HG02981 (cell line): ENCODE results near the gene NUDT16L1.
"Not testable (repeated sequence)": the region's sequence is repeated elsewhere in the genome, so short reads cannot be mapped to it uniquely, and the experiment has no call there.

ENCODE experiments used
- ATAC-seq: cut with Tn5 transposase; IDR thresholded peaks from one replicate; pipeline ENCODE4 v1.9.1; 2021; ENCODE audit warnings: mild to moderate bottlenecking, moderate library complexity; ENCODE audit not compliant: unreplicated experiment

Gene NUDT16L1

GRCh38 chr16:4693296-4693955 lies at the start of gene NUDT16L1:
Gene NUDT16L1, plus strand, starts transcription at chr16:4693562. Its CDS starts 165 bp downstream, at chr16:4693727.
- ATAC-seq = peak; percentile 92

DNA sequence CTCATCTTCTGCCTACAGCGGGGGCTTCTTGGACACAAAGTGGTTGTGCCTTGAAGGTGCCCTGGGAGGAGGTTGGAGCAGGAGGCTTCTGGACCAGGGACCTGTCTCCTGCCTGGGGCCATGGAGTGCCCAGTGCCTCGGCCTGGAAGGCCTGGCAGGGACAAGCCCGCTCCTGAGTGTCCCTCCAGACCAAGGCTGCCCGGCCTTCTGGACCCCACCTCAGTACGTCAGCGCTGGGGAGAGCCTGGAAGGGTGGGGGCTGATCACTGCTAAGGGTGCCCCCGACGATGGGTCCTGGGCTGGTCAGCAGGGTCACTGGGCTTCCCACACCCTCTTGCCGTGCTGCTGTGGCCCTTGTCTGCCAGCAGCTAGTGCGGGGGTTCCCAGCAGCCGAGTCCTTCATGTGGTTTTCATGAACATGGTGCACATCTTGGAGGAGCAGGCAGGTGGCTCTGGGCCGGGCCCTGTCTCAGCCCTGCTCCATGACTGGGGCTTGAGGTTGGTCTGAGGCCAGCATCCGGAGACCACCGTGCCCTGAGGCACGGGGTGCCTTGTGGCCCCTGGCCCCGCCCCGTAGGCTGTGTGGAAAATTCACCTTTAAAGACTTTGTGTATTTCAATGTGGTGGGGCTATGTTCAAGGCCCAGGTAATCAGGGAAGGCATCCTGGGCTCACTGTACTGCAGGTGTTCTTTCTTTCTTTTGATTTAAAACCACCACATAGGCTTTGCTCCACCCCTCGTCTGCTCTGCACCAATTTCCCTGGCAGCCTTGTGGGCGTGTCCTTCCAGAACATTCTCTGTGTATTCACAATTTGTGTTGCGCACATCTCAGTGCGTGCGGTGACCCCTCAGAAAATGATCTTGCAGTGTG lies 46.4 kb upstream of the NUDT16L1 start:
- ATAC-seq = no peak

- no peak for ATAC-seq
Measured at GRCh38 chr16:4647644-4647980, 45.8 kb upstream of the NUDT16L1 start.

- no peak for ATAC-seq
Measured at GRCh38 chr16:4648917-4649316, 44.4 kb upstream of the NUDT16L1 start.

GRCh38 chr16:4649744-4650442 lies 43.5 kb upstream of the NUDT16L1 start:
- no peak for ATAC-seq

DNA sequence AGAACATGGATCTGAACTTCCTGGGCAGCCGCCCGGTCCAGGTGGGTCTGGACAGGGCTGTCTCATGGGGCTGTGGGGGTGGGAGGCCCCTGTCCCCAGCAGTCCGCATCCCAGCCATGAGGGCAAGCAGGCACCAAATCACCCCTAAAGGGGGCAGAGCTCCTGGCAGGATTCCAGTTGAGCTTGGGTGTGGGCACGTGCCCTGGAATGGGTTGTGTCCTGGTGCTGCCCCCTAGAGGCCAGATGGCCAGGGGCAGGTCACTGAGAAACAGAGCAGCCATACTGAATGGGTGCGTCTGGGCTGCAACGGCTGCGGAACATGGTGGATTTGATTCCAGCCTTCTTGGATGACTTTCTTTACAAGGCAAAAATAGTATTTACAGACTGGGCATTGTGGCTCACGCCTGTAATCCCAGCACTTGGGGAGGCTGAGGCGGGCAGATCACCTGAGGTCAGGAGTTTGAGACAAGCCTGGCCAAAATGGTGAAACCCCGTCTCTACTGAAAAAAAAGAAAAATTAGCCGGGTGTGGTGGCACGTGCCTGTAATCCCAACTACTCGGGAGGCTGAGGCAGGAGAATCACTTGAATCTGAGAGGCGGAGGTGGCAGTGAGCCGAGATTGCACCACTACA lies 42.8 kb upstream of the NUDT16L1 start:
- not testable (repeated sequence) for ATAC-seq

- no peak for ATAC-seq
Measured at GRCh38 chr16:4651827-4652226, 41.5 kb upstream of the NUDT16L1 start.

GRCh38 chr16:4652561-4652960 lies 40.8 kb upstream of the NUDT16L1 start:
- ATAC-seq = no peak

DNA sequence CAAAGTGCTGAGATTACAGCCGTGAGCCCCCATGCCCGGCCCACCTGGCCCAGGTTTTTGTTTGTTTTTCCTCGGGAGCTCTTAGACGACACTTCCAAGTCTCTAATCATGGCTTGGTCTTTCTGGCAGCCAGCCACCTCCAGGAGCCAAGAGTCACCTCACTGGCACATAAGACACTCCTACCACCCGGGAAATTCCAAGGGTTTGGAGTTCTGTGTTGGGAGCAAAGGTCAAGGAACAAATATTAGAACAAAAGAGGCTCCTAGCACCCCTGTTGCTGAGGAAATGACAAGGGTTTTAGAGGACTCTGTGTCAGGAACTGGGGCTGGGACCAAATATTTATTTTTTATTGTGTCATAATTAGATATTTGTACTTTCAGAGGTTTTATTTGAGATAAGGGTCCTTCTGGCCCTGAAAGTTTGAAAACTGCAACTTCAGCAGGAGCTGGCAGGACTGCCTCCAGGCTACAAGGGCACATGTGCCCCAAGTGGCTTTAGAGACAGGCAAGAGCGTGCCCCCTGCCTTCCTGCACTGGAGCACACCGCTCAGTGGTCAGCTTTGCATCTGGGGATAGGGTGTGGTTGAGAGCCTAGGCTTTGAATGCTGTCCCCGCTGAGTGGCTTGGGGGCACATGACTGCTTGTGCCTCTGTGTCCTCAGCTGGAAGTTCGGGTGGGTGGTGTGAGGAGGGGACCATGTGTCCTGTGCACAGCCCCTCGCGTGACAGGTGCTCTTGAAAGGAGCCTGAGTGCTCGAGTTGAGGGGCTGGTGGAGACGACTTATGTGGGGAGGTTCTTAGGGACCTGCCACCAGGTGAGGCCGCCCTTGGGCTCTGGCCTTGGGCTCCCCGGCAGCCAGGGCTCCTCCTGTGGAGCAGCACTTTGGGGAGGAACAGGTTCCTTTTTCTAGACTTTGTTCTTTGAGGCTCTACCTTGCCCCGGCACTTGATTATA lies 39.1 kb upstream of the NUDT16L1 start:
- no peak for ATAC-seq

- no peak for ATAC-seq
Measured at GRCh38 chr16:4654964-4655590, 38.3 kb upstream of the NUDT16L1 start.

GRCh38 chr16:4655801-4656200 lies 37.6 kb upstream of the NUDT16L1 start:
- ATAC-seq = no peak

GRCh38 chr16:4656221-4656620 lies 37.1 kb upstream of the NUDT16L1 start:
- ATAC-seq = no peak

DNA sequence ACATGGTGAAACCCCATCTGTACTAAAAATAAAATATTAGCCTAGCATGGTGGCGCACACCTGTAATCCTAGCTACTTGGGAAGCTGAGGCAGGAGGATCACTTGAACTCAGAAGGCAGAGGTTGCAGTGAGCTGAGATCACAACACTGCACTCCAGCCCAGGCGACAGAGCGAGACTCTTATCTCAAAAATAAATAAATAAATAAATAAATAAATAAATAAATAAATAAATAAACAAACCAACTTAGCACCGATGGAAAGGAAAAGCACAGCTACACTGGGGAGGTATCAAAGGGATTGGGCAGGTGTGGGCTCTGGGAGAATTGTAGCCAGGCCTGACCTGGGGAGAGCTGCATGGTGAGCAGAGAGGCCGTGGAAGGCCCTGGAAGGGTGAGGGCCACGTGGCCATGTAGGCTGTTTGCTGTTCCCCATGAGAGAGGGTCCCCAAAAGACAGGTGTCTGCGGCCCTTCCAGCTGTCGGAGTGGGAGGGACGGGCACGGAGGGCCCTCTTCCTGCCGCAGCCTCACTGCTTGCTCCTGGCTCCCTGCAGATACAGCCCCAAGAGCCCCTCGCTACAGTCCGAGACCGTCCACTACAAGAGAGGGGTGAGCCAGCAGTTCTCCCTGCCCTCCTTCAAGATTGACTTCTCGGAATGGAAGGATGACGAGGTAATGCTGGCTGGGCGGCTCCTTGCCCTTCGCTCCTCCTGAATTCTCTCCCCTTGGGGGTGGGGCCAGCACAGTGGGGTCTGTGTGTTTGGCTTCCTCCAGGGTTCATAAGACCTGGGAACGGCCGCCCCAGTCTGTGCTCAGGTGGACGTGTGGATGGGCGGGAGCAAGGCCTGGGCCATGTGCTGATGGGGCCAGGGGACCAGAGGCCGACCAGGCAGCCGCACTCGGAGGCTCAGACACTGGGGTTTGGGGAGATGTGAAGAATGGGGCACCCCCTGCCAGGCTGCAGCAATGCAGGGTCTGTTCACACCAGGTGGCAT lies 36.4 kb upstream of the NUDT16L1 start:
- ATAC-seq = no peak

DNA sequence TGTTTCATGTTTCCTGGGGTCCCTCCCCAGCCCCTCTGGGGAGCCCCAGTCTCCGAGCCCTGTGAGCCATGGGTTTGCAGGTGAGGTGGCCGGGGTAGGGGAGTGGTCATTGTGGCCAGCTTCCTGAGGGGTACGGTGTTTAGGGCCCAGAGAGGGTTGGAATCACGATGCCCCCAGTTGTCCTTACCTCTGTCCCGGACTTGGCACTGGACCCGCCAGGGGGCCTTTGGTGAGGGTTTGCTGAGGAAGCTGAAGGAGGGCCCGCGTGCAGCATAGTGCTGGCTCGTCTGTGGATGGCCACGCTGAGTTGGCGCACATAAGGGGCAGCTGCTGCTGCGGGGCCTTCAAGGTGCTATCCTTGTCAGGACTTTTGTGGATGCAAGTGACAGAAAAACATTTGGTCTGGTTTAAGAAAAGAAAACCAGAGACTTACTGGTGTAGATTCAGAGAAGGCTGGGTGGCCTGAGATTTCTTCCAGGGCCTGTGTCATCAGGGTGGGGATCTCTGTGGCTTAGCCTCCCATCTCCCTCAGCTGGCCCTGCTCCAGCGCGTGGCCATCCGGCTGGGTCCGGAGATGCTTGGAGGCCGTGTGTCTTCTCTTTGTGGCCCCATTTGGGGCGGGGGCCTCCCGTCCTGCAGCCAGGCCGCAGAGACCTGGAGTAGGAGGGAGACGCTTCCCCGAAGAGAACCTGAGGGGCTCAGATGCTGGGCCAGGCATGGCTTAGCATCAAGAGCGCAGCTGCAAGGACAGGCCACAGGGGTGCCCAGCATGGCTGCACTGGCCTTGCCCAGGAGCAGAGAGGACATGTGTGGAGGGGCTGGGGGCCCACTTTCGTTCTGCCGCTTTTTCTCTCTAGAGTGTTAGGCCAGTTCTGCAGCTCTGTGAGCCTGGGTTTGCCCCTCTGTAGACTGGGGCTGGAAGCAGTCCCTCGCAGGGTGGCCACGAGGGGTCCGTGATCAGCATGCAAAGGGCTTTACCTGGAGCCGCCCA lies 33.7 kb upstream of the NUDT16L1 start:
- no peak for ATAC-seq

DNA sequence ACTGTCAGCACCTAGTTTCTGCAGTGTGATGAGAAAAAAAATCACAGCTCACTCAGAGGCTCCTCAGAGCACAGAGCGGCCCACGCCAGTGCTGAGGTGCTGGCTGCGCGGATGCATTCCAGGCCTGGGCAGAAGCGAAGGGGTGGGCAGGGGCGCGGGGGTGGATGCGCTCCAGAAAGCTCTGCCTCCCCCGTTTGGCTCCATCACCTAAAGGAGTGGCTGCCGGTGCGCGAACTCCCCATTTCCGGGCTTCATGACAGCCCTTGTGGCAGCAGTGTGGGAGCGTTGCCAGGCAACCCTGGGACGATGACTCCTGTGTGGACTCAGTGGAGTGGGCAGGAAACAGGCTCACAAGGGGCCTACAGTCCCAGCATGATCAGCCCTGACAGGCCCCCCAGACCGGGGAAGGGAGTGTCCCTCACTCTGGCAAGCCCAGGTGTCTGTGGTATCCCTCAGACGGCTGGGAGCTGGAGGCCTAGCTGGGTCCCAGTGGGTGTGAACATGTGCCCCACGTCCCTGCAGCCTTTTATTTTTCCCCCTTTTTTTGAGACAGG lies 32.8 kb upstream of the NUDT16L1 start:
- peak; percentile 49 for ATAC-seq

DNA sequence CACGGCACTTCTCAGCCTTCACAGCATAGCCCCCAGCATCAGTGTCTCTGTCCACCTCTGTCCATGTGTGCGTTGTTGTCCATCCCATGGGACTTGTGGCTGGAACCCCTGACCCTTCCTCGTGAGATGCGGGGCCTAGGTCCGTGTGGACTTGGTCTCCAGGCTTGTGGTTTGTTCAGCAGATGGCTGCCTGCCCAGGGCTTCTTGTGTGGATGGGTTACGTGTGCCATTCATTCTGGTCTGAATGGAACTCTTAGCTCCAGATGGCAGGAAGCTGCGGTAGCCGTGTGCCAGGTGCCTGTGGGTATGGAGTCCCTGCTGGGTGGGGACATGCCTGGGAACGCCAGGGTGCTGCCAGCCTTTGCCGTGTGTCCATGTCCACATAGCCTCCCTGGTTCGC lies 31.7 kb upstream of the NUDT16L1 start:
- no peak for ATAC-seq

DNA sequence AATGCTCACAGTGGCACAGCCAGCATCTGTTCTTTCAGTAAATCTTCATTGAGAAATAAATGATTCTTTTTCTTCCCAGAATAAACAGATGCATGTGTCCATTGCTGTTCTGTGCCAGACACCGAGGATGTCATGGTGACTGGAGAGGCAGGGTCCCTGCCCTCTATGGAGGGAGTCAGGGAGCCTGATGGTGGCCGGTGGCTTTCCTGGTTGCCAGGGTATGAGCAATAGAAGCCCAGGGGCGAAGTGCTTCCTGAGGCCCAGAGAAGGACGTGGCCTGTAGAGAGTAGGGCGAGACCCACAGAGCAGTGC lies 29.9 kb upstream of the NUDT16L1 start:
- ATAC-seq = no peak
